ENCODE results near the gene PFAS. TPM values are rescaled to one million over a fixed set of nuclear protein-coding genes. Genes with fewer than 3 reads are reported as not detected.

PFAS gene
- total and polyA plus RNA-seq, 10 of the 15 experiments (the other 5 are each of a cell fraction or from before 2014, with no cell fraction given): 13.9 to 122 (median 47.2) TPM

GRCh38 chr17:8222630-8223355, 26.3 kb upstream of the PFAS start (continued):
- TF ChIP-seq ZBTB33 (IDR thresholded peaks at IDR 0.05): no peak
- TF ChIP-seq WRNIP1 (IDR thresholded peaks at IDR 0.05; ENCODE audit: borderline replicate concordance, low read depth, low read length): no peak
- 0 out of 2 replicates have a peak, but pooled peaks have one; percentile 49 for TF ChIP-seq POLR2AphosphoS2 (IDR thresholded peaks at IDR 0.05; ENCODE audit: low read depth, low read length)
- TF ChIP-seq ETV6 (conservative IDR thresholded peaks at IDR 0.05 in 1 of 2, IDR thresholded peaks at IDR 0.05 in 1 of 2; ENCODE audit: borderline replicate concordance in 1 of 2, low read depth in 1 of 2): peak in 1 of 2 experiments; percentile 64; a peak in 2 of 4 replicates
- peak; percentile 97 for TF ChIP-seq SMARCA5 (IDR thresholded peaks at IDR 0.05)
- peak; percentile 89 for TF ChIP-seq RELA (IDR thresholded peaks at IDR 0.05; ENCODE audit: borderline replicate concordance, partially characterized antibody)
- TF ChIP-seq IKZF2 (IDR thresholded peaks at IDR 0.05): peak; percentile 57 to 60
- no peak for TF ChIP-seq CBX5 (IDR thresholded peaks at IDR 0.05; ENCODE audit: low read depth)
- no peak for TF ChIP-seq ZNF592 (IDR thresholded peaks at IDR 0.05)
- peak; percentile 75; the same call in 1 of the 2 replicates for TF ChIP-seq CREB1 (IDR thresholded peaks at IDR 0.05; ENCODE audit: low read depth)
- no peak for TF ChIP-seq USF2 (IDR thresholded peaks at IDR 0.05; ENCODE audit: borderline replicate concordance, low read depth, low read length)
- TF ChIP-seq BMI1 (IDR thresholded peaks at IDR 0.05; ENCODE audit: borderline replicate concordance): no peak
- no peak for TF ChIP-seq SPI1 (IDR thresholded peaks at IDR 0.05; ENCODE audit: borderline replicate concordance, insufficient read depth, low read depth, low read length)
- TF ChIP-seq ZNF622 (IDR thresholded peaks at IDR 0.05): no peak
- TF ChIP-seq MTA3 (IDR thresholded peaks at IDR 0.05; ENCODE audit: borderline replicate concordance, low read length): no peak
- no peak for TF ChIP-seq JUND (IDR thresholded peaks at IDR 0.05; ENCODE audit: low read depth, low read length)
- no peak for TF ChIP-seq BRCA1 (IDR thresholded peaks at IDR 0.05; ENCODE audit: low read depth, low read length)
- no peak for TF ChIP-seq RFX5 (IDR thresholded peaks at IDR 0.05; ENCODE audit: low read depth, low read length)
- 0 out of 2 replicates have a peak, but pooled peaks have one; percentile 12 for TF ChIP-seq SMC3 (IDR thresholded peaks at IDR 0.05; ENCODE audit: borderline replicate concordance, low read length)
- TF ChIP-seq ATF7 (IDR thresholded peaks at IDR 0.05; ENCODE audit: low read depth): no peak
- TF ChIP-seq SP1 (IDR thresholded peaks at IDR 0.05; ENCODE audit: low read depth, low read length): peak; percentile 31
- TF ChIP-seq NFIC (IDR thresholded peaks at IDR 0.05; ENCODE audit: low read depth, low read length): no peak
- TF ChIP-seq CBFB (IDR thresholded peaks at IDR 0.05; ENCODE audit: low read depth): peak; percentile 61
- peak; percentile 43; the same call in 1 of the 2 replicates for TF ChIP-seq EED (IDR thresholded peaks at IDR 0.05; ENCODE audit: low read depth)
- TF ChIP-seq HDAC6 (IDR thresholded peaks at IDR 0.05; ENCODE audit: unreplicated experiment): no peak

All from GM12878 (cell line).